Sigmoid colon (tissue), 4 donors: Measurements from ENCODE around the gene PRODH2.

Experiments used
- EP300 ChIP-seq, 4 donors: sonication (generic); formaldehyde crosslinking; IDR thresholded peaks; one replicate each; pipeline ENCODE4 v1.6.1; 2017; ENCODE audit warnings: antibody characterized with exemption in 4 of 4
- POLR2A ChIP-seq, 2 donors: fragments of 450-650 bp; IDR thresholded peaks; one replicate each; pipeline ENCODE4 v1.6.1; 2016; ENCODE audit warnings: antibody characterized with exemption in 2 of 2, mild to moderate bottlenecking in 2 of 2, moderate library complexity in 2 of 2
- TF ChIP-seq, protein P1 (sequence below), 4 experiments: fragments of 450-650 bp in 3 of 4; fragments of 200-600 bp in 1 of 4; IDR thresholded peaks; one replicate each; pipeline ENCODE4 v1.5.1; 2016 to 2019; ENCODE audit warnings: antibody characterized with exemption in 4 of 4, mild to moderate bottlenecking in 3 of 4, moderate library complexity in 2 of 4

DNA sequence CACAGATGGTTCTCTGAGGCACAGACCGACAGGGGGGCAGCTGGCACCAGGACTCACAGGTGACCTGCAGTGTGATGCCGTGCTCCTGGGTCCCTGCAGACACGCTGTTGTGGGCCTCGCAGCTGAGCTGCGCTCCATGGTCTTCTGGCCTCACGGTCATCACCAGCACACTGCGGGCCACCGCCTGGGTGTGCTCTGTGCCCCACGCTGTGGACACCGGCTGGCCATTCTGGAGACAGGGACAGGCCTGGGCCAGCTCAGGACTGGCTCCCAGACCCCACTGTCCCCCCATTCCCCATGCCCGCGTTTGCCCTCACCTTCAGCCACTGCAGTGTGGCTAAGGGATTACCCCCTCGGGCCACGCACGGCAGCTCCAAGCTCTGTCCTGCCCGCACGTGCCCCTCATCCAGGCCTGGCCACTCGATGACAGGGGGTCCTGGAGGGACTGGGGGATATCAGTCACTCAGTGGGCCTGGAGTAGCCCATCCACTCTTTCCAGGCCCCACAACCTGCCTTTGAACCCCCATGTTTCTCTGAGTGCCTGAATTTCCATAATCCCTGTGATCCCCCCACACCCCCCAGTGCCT, 36.4 kb upstream of the PRODH2 start:
- TF ChIP-seq POLR2A (IDR thresholded peaks at IDR 0.05), result no peak
- TF ChIP-seq, protein P1, sequence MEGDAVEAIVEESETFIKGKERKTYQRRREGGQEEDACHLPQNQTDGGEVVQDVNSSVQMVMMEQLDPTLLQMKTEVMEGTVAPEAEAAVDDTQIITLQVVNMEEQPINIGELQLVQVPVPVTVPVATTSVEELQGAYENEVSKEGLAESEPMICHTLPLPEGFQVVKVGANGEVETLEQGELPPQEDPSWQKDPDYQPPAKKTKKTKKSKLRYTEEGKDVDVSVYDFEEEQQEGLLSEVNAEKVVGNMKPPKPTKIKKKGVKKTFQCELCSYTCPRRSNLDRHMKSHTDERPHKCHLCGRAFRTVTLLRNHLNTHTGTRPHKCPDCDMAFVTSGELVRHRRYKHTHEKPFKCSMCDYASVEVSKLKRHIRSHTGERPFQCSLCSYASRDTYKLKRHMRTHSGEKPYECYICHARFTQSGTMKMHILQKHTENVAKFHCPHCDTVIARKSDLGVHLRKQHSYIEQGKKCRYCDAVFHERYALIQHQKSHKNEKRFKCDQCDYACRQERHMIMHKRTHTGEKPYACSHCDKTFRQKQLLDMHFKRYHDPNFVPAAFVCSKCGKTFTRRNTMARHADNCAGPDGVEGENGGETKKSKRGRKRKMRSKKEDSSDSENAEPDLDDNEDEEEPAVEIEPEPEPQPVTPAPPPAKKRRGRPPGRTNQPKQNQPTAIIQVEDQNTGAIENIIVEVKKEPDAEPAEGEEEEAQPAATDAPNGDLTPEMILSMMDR (IDR thresholded peaks at IDR 0.05), result no peak
- TF ChIP-seq EP300 (IDR thresholded peaks at IDR 0.05), result no peak
